AG09309 (cell line): ENCODE data around the gene PGF.

Experiments used
- DNase-seq: peaks from one replicate; pipeline ENCODE4 v3.0.0-alpha.2; 2010; ENCODE audit warnings: low read depth
- H3K4me3 ChIP-seq: 2 replicates; pipeline ENCODE4 v1.5.1; 2011; ENCODE audit warnings: mild to moderate bottlenecking, low read depth, low read length, moderate library complexity; ENCODE audit not compliant: control insufficient read depth
- TF ChIP-seq, protein P1 (sequence below): IDR thresholded peaks from 2 replicates; pipeline ENCODE4 v1.5.1; 2011; ENCODE audit warnings: mild to moderate bottlenecking, low read depth, low read length, inconsistent platforms; ENCODE audit not compliant: insufficient read depth, control insufficient read depth; ENCODE audit errors: missing control alignments

The PGF gene

GRCh38 chr14:74892745-74893144 is 62.7 kb downstream of the PGF start:
- DNase-seq = no peak
- H3K4me3 ChIP-seq = no peak overlapping the region
- TF ChIP-seq, protein P1, sequence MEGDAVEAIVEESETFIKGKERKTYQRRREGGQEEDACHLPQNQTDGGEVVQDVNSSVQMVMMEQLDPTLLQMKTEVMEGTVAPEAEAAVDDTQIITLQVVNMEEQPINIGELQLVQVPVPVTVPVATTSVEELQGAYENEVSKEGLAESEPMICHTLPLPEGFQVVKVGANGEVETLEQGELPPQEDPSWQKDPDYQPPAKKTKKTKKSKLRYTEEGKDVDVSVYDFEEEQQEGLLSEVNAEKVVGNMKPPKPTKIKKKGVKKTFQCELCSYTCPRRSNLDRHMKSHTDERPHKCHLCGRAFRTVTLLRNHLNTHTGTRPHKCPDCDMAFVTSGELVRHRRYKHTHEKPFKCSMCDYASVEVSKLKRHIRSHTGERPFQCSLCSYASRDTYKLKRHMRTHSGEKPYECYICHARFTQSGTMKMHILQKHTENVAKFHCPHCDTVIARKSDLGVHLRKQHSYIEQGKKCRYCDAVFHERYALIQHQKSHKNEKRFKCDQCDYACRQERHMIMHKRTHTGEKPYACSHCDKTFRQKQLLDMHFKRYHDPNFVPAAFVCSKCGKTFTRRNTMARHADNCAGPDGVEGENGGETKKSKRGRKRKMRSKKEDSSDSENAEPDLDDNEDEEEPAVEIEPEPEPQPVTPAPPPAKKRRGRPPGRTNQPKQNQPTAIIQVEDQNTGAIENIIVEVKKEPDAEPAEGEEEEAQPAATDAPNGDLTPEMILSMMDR = no peak

GRCh38 chr14:74891870-74892269 is 63.5 kb downstream of the PGF start:
- no peak for DNase-seq
- TF ChIP-seq, protein P1 = no peak
- no peak overlapping the region for H3K4me3 ChIP-seq
